ENCODE data around the gene GAK.

GRCh38 chr4:837772-838171 lies 94.3 kb downstream of the GAK start:
- no peak for TF ChIP-seq POLR2A (IDR thresholded peaks at IDR 0.05)
- TF ChIP-seq CTCF (IDR thresholded peaks at IDR 0.05) = no peak
